Stimulated activated CD4-positive, alpha-beta T cell treated with anti-CD3 and anti-CD28 coated beads, Interleukin-1b, Interleukin-23, amount 100 ng/mL, for 48 hours (primary cell): ENCODE measurements around the gene HORMAD2.

Experiments used
- DNase-seq: peaks from one replicate; pipeline ENCODE4 v3.0.0-alpha.2; 2020

Gene HORMAD2

GRCh38 chr22:30079952-30080533 is at the start of gene HORMAD2:
TSS of gene HORMAD2 (plus strand) at chr22:30080464. CDS start at chr22:30093953, 13,489 bp downstream.
- DNase-seq: no peak

- DNase-seq: no peak
These were observed 48.9 kb upstream of the HORMAD2 start for GRCh38 chr22:30031328-30031727.

- no peak for DNase-seq
These were observed 48.4 kb upstream of the HORMAD2 start for GRCh38 chr22:30031764-30032455.

GRCh38 chr22:30033137-30033536 is 47.1 kb upstream of the HORMAD2 start:
- DNase-seq: no peak

GRCh38 chr22:30033901-30034300 is 46.4 kb upstream of the HORMAD2 start:
- no peak for DNase-seq

- no peak for DNase-seq
These were observed 43.6 kb upstream of the HORMAD2 start for GRCh38 chr22:30036656-30037055.

GRCh38 chr22:30038219-30038618 is 42.0 kb upstream of the HORMAD2 start:
- no peak for DNase-seq

GRCh38 chr22:30040499-30041260 is 39.6 kb upstream of the HORMAD2 start:
- DNase-seq: no peak

GRCh38 chr22:30041475-30041874 is 38.8 kb upstream of the HORMAD2 start:
- no peak for DNase-seq

- no peak for DNase-seq
These were observed 38.4 kb upstream of the HORMAD2 start for GRCh38 chr22:30041881-30042280.

- no peak for DNase-seq
These were observed 37.1 kb upstream of the HORMAD2 start for GRCh38 chr22:30043161-30043560.

GRCh38 chr22:30044369-30044768 is 35.9 kb upstream of the HORMAD2 start:
- DNase-seq: no peak

GRCh38 chr22:30044881-30045493 is 35.3 kb upstream of the HORMAD2 start:
- DNase-seq: no peak

- no peak for DNase-seq
These were observed 34.8 kb upstream of the HORMAD2 start for GRCh38 chr22:30045494-30045887.

- DNase-seq: no peak
These were observed 34.2 kb upstream of the HORMAD2 start for GRCh38 chr22:30045901-30046715.

- DNase-seq: no peak
These were observed 33.4 kb upstream of the HORMAD2 start for GRCh38 chr22:30046716-30047363.

GRCh38 chr22:30047364-30047738 is 32.9 kb upstream of the HORMAD2 start:
- no peak for DNase-seq

- no peak for DNase-seq
These were observed 31.6 kb upstream of the HORMAD2 start for GRCh38 chr22:30048681-30049080.

GRCh38 chr22:30054067-30054763 is 26.0 kb upstream of the HORMAD2 start:
- DNase-seq: no peak

- DNase-seq: no peak
These were observed 25.5 kb upstream of the HORMAD2 start for GRCh38 chr22:30054764-30055069.

GRCh38 chr22:30056015-30056414 is 24.2 kb upstream of the HORMAD2 start:
- no peak for DNase-seq

- no peak for DNase-seq
These were observed 22.9 kb upstream of the HORMAD2 start for GRCh38 chr22:30057375-30057774.
